T-helper 1 cell treated with Interleukin-12 subunit alpha and Interleukin-12 subunit beta and Interleukin-4 antibody, amounts not matched to agents 30 μg/mL and 1 μg/mL, for 36 hours (primary cell): ENCODE measurements around the gene CCDC195.
"Not testable (repeated sequence)": the region's sequence is repeated elsewhere in the genome, so short reads cannot be mapped to it uniquely, and the experiment has no call there.

ENCODE experiments used
- H3K27ac Mint-ChIP-seq: one replicate; pipeline ENCODE4 v1.8.0; 2021; ENCODE audit warnings: mild to moderate bottlenecking, mixed read lengths
- H3K27me3 Mint-ChIP-seq: one replicate; pipeline ENCODE4 v1.8.0; 2021; ENCODE audit warnings: low read depth, mixed read lengths
- H3K36me3 Mint-ChIP-seq: one replicate; pipeline ENCODE4 v1.8.0; 2021; ENCODE audit warnings: low read depth, mixed read lengths
- H3K4me1 Mint-ChIP-seq: one replicate; pipeline ENCODE4 v1.8.0; 2021; ENCODE audit warnings: low read depth, mixed read lengths
- H3K4me3 Mint-ChIP-seq: one replicate; pipeline ENCODE4 v1.8.0; 2021; ENCODE audit warnings: mild to moderate bottlenecking, moderate library complexity, mixed read lengths
- H3K9me3 Mint-ChIP-seq: one replicate; pipeline ENCODE4 v1.8.0; 2021; ENCODE audit warnings: mixed read lengths

Gene CCDC195

GRCh38 chr2:224669449-224669848 is 46.7 kb downstream of the CCDC195 start:
- no peak overlapping the region for H3K27ac Mint-ChIP-seq
- H3K4me1 Mint-ChIP-seq: no peaks in the 10 kb centered on the region
- no peaks in the 10 kb centered on the region for H3K36me3 Mint-ChIP-seq
- H3K4me3 Mint-ChIP-seq: no peak overlapping the region
- no peaks in the 10 kb centered on the region for H3K27me3 Mint-ChIP-seq
- H3K9me3 Mint-ChIP-seq: no peaks in the 10 kb centered on the region

GRCh38 chr2:224668123-224668909 is 47.8 kb downstream of the CCDC195 start:
- Mint-ChIP-seq H3K4me1 (no peaks in the 10 kb centered on the region), H3K4me3 (no peak overlapping the region), H3K27me3 (no peaks in the 10 kb centered on the region), H3K36me3 (no peaks in the 10 kb centered on the region), H3K9me3 (peaks cover 2% of the 10 kb centered on the region), H3K27ac (no peak overlapping the region)

- Mint-ChIP-seq H3K27ac (no peak overlapping the region), H3K36me3 (no peaks in the 10 kb centered on the region), H3K4me3 (no peak overlapping the region), H3K9me3 (peaks cover 6% of the 10 kb centered on the region), H3K4me1 (no peaks in the 10 kb centered on the region), H3K27me3 (no peaks in the 10 kb centered on the region)
Measured at GRCh38 chr2:224666951-224667553, 49.1 kb downstream of the CCDC195 start.

- not testable (repeated sequence) for H3K4me1 Mint-ChIP-seq, H3K4me3 Mint-ChIP-seq, H3K27ac Mint-ChIP-seq, H3K27me3 Mint-ChIP-seq, H3K36me3 Mint-ChIP-seq, H3K9me3 Mint-ChIP-seq
Measured at GRCh38 chr2:224663322-224663721, 52.8 kb downstream of the CCDC195 start.

GRCh38 chr2:224661708-224662107 is 54.5 kb downstream of the CCDC195 start:
- not testable (repeated sequence) for H3K9me3 Mint-ChIP-seq, H3K4me3 Mint-ChIP-seq, H3K36me3 Mint-ChIP-seq, H3K27me3 Mint-ChIP-seq, H3K4me1 Mint-ChIP-seq, H3K27ac Mint-ChIP-seq

GRCh38 chr2:224659714-224660113 is 56.5 kb downstream of the CCDC195 start:
- H3K27ac Mint-ChIP-seq: no peak overlapping the region
- no peaks in the 10 kb centered on the region for H3K36me3 Mint-ChIP-seq
- H3K4me3 Mint-ChIP-seq: no peak overlapping the region
- H3K9me3 Mint-ChIP-seq: peaks cover 6% of the 10 kb centered on the region
- H3K4me1 Mint-ChIP-seq: no peaks in the 10 kb centered on the region
- no peaks in the 10 kb centered on the region for H3K27me3 Mint-ChIP-seq

GRCh38 chr2:224658780-224659405 is 57.3 kb downstream of the CCDC195 start:
- no peaks in the 10 kb centered on the region for H3K36me3 Mint-ChIP-seq
- H3K27me3 Mint-ChIP-seq: no peaks in the 10 kb centered on the region
- no peaks in the 10 kb centered on the region for H3K4me1 Mint-ChIP-seq
- H3K4me3 Mint-ChIP-seq: no peak overlapping the region
- peaks cover 6% of the 10 kb centered on the region for H3K9me3 Mint-ChIP-seq
- no peak overlapping the region for H3K27ac Mint-ChIP-seq

- H3K27ac Mint-ChIP-seq: no peak overlapping the region
- no peaks in the 10 kb centered on the region for H3K9me3 Mint-ChIP-seq
- no peaks in the 10 kb centered on the region for H3K36me3 Mint-ChIP-seq
- no peaks in the 10 kb centered on the region for H3K4me1 Mint-ChIP-seq
- H3K4me3 Mint-ChIP-seq: no peak overlapping the region
- no peaks in the 10 kb centered on the region for H3K27me3 Mint-ChIP-seq
Measured at GRCh38 chr2:224657349-224657748, 58.8 kb downstream of the CCDC195 start.

- H3K27ac Mint-ChIP-seq: no peak overlapping the region
- no peaks in the 10 kb centered on the region for H3K4me1 Mint-ChIP-seq
- no peaks in the 10 kb centered on the region for H3K9me3 Mint-ChIP-seq
- no peaks in the 10 kb centered on the region for H3K27me3 Mint-ChIP-seq
- H3K36me3 Mint-ChIP-seq: no peaks in the 10 kb centered on the region
- no peak overlapping the region for H3K4me3 Mint-ChIP-seq
Measured at GRCh38 chr2:224655006-224655537, 61.1 kb downstream of the CCDC195 start.
